Uterus (tissue), 4 donors: ENCODE data around the gene OVCH2. TPM values are rescaled to one million over a fixed set of nuclear protein-coding genes. Genes with fewer than 3 reads are reported as not detected.

Experiments
- DNase-seq, 2 donors: peaks; one replicate each; pipeline ENCODE4 v3.0.0-alpha.2; 2019 to 2020
- H3K27ac ChIP-seq, 2 donors: fragments of 200-600 bp; sonication (generic); 1 replicate in 1 of 2; 2 replicates in 1 of 2; pipeline ENCODE4 v1.5.1; 2016 to 2018
- H3K27me3 ChIP-seq, 2 donors: fragments of 200-600 bp; sonication (generic); one replicate each; pipeline ENCODE4 v1.5.1; 2018 to 2019; ENCODE audit warnings: control low read depth in 1 of 2
- H3K36me3 ChIP-seq, 2 donors: fragments of 200-600 bp; sonication (generic); one replicate each; pipeline ENCODE4 v1.5.1; 2019; ENCODE audit warnings: control low read depth in 1 of 2
- H3K4me1 ChIP-seq, 2 donors: fragments of 200-600 bp; sonication (generic); one replicate each; pipeline ENCODE4 v1.5.1; 2018 to 2019; ENCODE audit warnings: control low read depth in 1 of 2
- H3K4me3 ChIP-seq, 2 donors: fragments of 200-600 bp; sonication (generic); 1 replicate in 1 of 2; 2 replicates in 1 of 2; pipeline ENCODE4 v1.5.1; 2018 to 2019; ENCODE audit warnings: mild to moderate bottlenecking in 1 of 2
- H3K9me3 ChIP-seq, 2 donors: fragments of 200-600 bp; sonication (generic); one replicate each; pipeline ENCODE4 v1.5.1; 2019; ENCODE audit warnings: control low read depth in 1 of 2
- CTCF ChIP-seq, 4 experiments: fragments of 200-600 bp in 2 of 4; fragments of 450-650 bp in 2 of 4; sonication (generic) in 2 of 4; IDR thresholded peaks; one replicate each; pipeline ENCODE4 v1.5.1; 2016 to 2019; ENCODE audit warnings: antibody characterized with exemption in 4 of 4, mild to moderate bottlenecking in 2 of 4, moderate library complexity in 1 of 4
- POLR2A ChIP-seq, 2 donors: fragments of 450-650 bp; IDR thresholded peaks; one replicate each; pipeline ENCODE4 v1.6.1; 2016; ENCODE audit warnings: antibody characterized with exemption in 2 of 2, mild to moderate bottlenecking in 1 of 2, moderate library complexity in 1 of 2
- intact Hi-C: fragments of 100-400 bp; cut with DNase I; formaldehyde crosslinking; loops from one replicate; pipeline ENCODE4 v1.15.1; 2023; ENCODE audit warnings: low total_unique reads
- total RNA-seq, 4 donors: library from RNA; depleted of rRNA in 3 of 4; stranded (reverse); fragments of >200 nt in 3 of 4; gene quantifications; one replicate each; pipeline versions ENCODE4 v1.1.0 to v1.2.4, GENCODE V29; 2014 to 2023
- donor health status: DM: yes; HTN: yes; CAD: no.

Gene OVCH2
- total RNA-seq, 4 donors from 2014 or later, result 0.21 TPM; not detected in 3

GRCh38 chr11:7694235-7694634, 12.0 kb downstream of the OVCH2 start:
- intact Hi-C loops, result no loop called here
- H3K36me3 ChIP-seq, result no peaks in the 10 kb centered on the region
- no peak overlapping the region for H3K27ac ChIP-seq
- DNase-seq, result no peak
- H3K4me3 ChIP-seq, result no peak overlapping the region
- H3K4me1 ChIP-seq, result no peaks in the 10 kb centered on the region
- no peaks in the 10 kb centered on the region for H3K27me3 ChIP-seq
- H3K9me3 ChIP-seq, result no peaks in the 10 kb centered on the region
- no peak for TF ChIP-seq POLR2A (IDR thresholded peaks at IDR 0.05)
- TF ChIP-seq CTCF (IDR thresholded peaks at IDR 0.05), result no peak

- intact Hi-C loops, result no loop called here
- Histone ChIP-seq H3K36me3 (no peaks in the 10 kb centered on the region), H3K4me1 (no peaks in the 10 kb centered on the region), H3K27me3 (no peaks in the 10 kb centered on the region), H3K4me3 (no peak overlapping the region), H3K9me3 (no peaks in the 10 kb centered on the region), H3K27ac (no peak overlapping the region)
- TF ChIP-seq CTCF (IDR thresholded peaks at IDR 0.05) (no peak), POLR2A (IDR thresholded peaks at IDR 0.05) (no peak)
- no peak for DNase-seq
Measured at GRCh38 chr11:7692426-7692825, 13.9 kb downstream of the OVCH2 start.

- Histone ChIP-seq H3K27me3 (no peaks in the 10 kb centered on the region), H3K4me1 (no peaks in the 10 kb centered on the region), H3K4me3 (no peak overlapping the region), H3K9me3 (no peaks in the 10 kb centered on the region), H3K27ac (no peak overlapping the region), H3K36me3 (no peaks in the 10 kb centered on the region)
- no peak for DNase-seq
- no peak for TF ChIP-seq POLR2A (IDR thresholded peaks at IDR 0.05)
- no peak for TF ChIP-seq CTCF (IDR thresholded peaks at IDR 0.05)
- intact Hi-C loops, result no loop called here
Measured at GRCh38 chr11:7691759-7692350, 14.4 kb downstream of the OVCH2 start.

GRCh38 chr11:7690648-7691047, 15.6 kb downstream of the OVCH2 start:
- DNase-seq, result no peak
- H3K27me3 ChIP-seq, result no peaks in the 10 kb centered on the region
- TF ChIP-seq POLR2A (IDR thresholded peaks at IDR 0.05) (no peak), CTCF (IDR thresholded peaks at IDR 0.05) (no peak)
- H3K36me3 ChIP-seq, result no peaks in the 10 kb centered on the region
- no peak overlapping the region for H3K27ac ChIP-seq
- H3K9me3 ChIP-seq, result no peaks in the 10 kb centered on the region
- no peak overlapping the region for H3K4me3 ChIP-seq
- no peaks in the 10 kb centered on the region for H3K4me1 ChIP-seq
- intact Hi-C loops, result no loop called here

- intact Hi-C loops, result loop anchor here (5.0 kb wide), 1 partner anchor 117 kb away; no protein-coding TSS in a partner anchor
- no peak for DNase-seq
- Histone ChIP-seq H3K27me3 (no peaks in the 10 kb centered on the region), H3K4me1 (no peaks in the 10 kb centered on the region), H3K36me3 (no peaks in the 10 kb centered on the region), H3K27ac (no peak overlapping the region), H3K9me3 (no peaks in the 10 kb centered on the region), H3K4me3 (no peak overlapping the region)
- TF ChIP-seq POLR2A (IDR thresholded peaks at IDR 0.05), result no peak
- no peak for TF ChIP-seq CTCF (IDR thresholded peaks at IDR 0.05)
Measured at GRCh38 chr11:7689239-7689638, 17.0 kb downstream of the OVCH2 start.
